GM21619 (cell line): Measurements from ENCODE around the gene EIPR1.

Experiments used
- ATAC-seq: cut with Tn5 transposase; IDR thresholded peaks from one replicate; pipeline ENCODE4 v1.9.1; 2021; ENCODE audit not compliant: unreplicated experiment

The EIPR1 gene

GRCh38 chr2:3223080-3223923, 154.3 kb downstream of the EIPR1 start:
- peak; percentile 98 for ATAC-seq

- peak; percentile 37 for ATAC-seq
Measured at GRCh38 chr2:3222636-3223035, 155.0 kb downstream of the EIPR1 start.

- ATAC-seq = no peak
Measured at GRCh38 chr2:3219536-3219935, 158.1 kb downstream of the EIPR1 start.

GRCh38 chr2:3217646-3218045, 160.0 kb downstream of the EIPR1 start:
- ATAC-seq = no peak

GRCh38 chr2:3216841-3217495, 160.7 kb downstream of the EIPR1 start:
- ATAC-seq = no peak

GRCh38 chr2:3214806-3215404, 162.7 kb downstream of the EIPR1 start:
- no peak for ATAC-seq

- ATAC-seq = no peak
Measured at GRCh38 chr2:3214065-3214464, 163.6 kb downstream of the EIPR1 start.

GRCh38 chr2:3212984-3213383, 164.6 kb downstream of the EIPR1 start:
- no peak for ATAC-seq

GRCh38 chr2:3212061-3212362, 165.6 kb downstream of the EIPR1 start:
- ATAC-seq = no peak

GRCh38 chr2:3211256-3212060, 166.2 kb downstream of the EIPR1 start:
- ATAC-seq = no peak

GRCh38 chr2:3210257-3210656, 167.4 kb downstream of the EIPR1 start:
- no peak for ATAC-seq

- no peak for ATAC-seq
Measured at GRCh38 chr2:3209258-3209657, 168.4 kb downstream of the EIPR1 start.

GRCh38 chr2:3208591-3208990, 169.0 kb downstream of the EIPR1 start:
- ATAC-seq = no peak

GRCh38 chr2:3208179-3208578, 169.4 kb downstream of the EIPR1 start:
- no peak for ATAC-seq

- no peak for ATAC-seq
Measured at GRCh38 chr2:3207091-3207491, 170.5 kb downstream of the EIPR1 start.

- ATAC-seq = no peak
Measured at GRCh38 chr2:3205845-3206244, 171.8 kb downstream of the EIPR1 start.

GRCh38 chr2:3204031-3204821, 173.4 kb downstream of the EIPR1 start:
- no peak for ATAC-seq

- no peak for ATAC-seq
Measured at GRCh38 chr2:3203497-3204019, 174.1 kb downstream of the EIPR1 start.

GRCh38 chr2:3202926-3203325, 174.7 kb downstream of the EIPR1 start:
- no peak for ATAC-seq

GRCh38 chr2:3201281-3201680, 176.3 kb downstream of the EIPR1 start:
- no peak for ATAC-seq
